ENCODE results near the gene CTIF. TPM values are rescaled to one million over a fixed set of nuclear protein-coding genes. Genes with fewer than 3 reads are reported as not detected.

The CTIF gene
- total RNA-seq, 1 donor from 2014 or later = 4.2 TPM

- intact Hi-C loops (cut with micrococcal nuclease) = no loop called here
Measured at GRCh38 chr18:48875314-48875941, 336.6 kb downstream of the CTIF start.

DNA sequence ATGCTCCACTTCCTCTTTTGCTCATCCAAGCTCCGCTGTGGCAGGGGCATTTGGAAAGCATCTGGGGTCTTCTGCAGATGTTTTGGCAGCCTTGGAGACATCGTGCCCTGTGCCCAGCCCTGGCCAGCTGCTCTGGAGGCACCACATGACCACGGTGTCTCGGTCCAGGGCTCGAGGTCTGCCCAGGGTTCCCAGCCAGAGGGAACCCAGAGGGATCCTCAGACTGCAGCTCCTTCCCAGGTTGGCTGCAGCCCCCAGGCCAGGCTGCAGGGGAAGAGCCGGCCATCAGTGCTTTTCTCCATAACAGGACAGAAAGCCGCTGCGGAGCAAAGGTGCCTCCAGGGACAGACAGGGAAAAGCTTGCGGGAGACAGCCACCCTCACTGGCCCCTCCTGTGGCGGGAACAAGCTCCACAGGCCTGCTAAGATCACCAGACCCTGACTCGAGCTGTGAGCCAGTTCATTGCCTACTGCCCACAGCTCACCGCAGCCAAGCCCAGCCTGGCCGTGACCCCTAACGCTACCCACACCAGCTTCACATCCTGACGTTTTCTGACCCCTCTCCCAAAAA lies 337.2 kb downstream of the CTIF start:
- intact Hi-C loops (cut with micrococcal nuclease) = no loop called here

DNA sequence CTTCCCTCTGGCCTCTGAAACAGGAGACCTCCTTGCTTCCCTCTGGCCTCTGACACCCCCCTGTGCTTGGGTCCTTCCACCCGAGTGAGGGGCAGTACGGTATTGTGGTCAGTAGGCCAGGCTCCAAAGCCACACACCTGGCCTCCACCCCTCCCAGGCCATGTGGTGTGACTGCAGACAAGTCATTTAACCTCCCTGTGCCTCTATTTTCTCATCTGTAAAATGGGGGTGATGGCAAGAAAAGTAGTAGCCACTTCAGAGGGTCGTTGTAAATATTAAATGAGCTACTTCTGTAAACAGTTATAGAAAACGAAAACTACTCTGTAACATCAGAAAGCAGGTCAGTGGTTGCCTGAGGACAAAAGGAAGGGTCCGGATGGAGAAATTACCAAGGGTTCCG lies 337.8 kb downstream of the CTIF start:
- intact Hi-C loops (cut with micrococcal nuclease) = no loop called here

- intact Hi-C loops (cut with micrococcal nuclease) = no loop called here
Measured at GRCh38 chr18:48877941-48878340, 339.1 kb downstream of the CTIF start.

- intact Hi-C loops (cut with micrococcal nuclease) = no loop called here
Measured at GRCh38 chr18:48878471-48878870, 339.6 kb downstream of the CTIF start.

DNA sequence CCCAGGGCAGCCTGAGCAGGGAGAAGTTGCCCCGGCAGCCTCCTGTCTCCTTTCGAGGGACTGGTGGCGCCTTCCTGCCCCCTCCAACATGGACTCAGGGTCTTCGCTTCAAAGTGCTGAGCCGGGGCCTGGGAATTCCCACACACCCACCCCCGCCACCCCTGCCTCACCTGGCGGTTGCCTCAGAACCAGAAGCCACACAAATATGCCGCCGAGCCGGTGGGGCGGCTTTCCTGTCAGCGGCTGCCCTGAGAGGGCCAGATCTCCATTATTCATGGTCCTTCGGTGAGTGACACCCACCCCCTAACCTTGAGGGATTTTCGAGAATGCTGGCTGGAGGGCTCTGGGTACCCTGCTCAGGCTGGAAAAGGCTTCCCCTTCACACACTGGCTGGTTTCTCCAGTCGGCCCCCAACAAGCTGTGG lies 340.2 kb downstream of the CTIF start:
- intact Hi-C loops (cut with micrococcal nuclease) = no loop called here

GRCh38 chr18:48880931-48881330 lies 342.1 kb downstream of the CTIF start:
- intact Hi-C loops (cut with micrococcal nuclease) = no loop called here

DNA sequence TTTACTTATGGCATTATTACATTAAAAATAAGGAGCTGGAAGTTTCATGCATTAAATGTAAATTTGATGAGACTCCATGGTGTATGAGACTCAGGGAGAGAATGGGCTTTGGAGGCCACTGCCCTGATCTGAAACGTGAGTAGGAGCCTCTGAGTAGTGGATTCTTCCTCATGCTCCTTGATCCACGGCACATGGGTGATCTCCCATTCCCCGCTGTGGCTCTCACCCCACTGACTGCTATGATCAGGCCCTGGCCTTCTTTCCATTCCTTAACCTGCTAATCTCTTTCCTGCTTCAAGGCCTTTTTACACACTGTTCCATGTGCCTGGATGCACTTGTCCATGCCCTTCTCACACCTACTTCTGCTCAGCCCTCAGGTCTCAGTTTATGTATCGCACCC lies 343.5 kb downstream of the CTIF start:
- intact Hi-C loops (cut with micrococcal nuclease) = no loop called here

- intact Hi-C loops (cut with micrococcal nuclease) = no loop called here
Measured at GRCh38 chr18:48884306-48884705, 345.5 kb downstream of the CTIF start.

- intact Hi-C loops (cut with micrococcal nuclease) = no loop called here
Measured at GRCh38 chr18:48884771-48885170, 345.9 kb downstream of the CTIF start.

- intact Hi-C loops (cut with micrococcal nuclease) = no loop called here
Measured at GRCh38 chr18:48885266-48885923, 346.6 kb downstream of the CTIF start.

- intact Hi-C loops (cut with micrococcal nuclease) = no loop called here
Measured at GRCh38 chr18:48885924-48886400, 347.1 kb downstream of the CTIF start.

DNA sequence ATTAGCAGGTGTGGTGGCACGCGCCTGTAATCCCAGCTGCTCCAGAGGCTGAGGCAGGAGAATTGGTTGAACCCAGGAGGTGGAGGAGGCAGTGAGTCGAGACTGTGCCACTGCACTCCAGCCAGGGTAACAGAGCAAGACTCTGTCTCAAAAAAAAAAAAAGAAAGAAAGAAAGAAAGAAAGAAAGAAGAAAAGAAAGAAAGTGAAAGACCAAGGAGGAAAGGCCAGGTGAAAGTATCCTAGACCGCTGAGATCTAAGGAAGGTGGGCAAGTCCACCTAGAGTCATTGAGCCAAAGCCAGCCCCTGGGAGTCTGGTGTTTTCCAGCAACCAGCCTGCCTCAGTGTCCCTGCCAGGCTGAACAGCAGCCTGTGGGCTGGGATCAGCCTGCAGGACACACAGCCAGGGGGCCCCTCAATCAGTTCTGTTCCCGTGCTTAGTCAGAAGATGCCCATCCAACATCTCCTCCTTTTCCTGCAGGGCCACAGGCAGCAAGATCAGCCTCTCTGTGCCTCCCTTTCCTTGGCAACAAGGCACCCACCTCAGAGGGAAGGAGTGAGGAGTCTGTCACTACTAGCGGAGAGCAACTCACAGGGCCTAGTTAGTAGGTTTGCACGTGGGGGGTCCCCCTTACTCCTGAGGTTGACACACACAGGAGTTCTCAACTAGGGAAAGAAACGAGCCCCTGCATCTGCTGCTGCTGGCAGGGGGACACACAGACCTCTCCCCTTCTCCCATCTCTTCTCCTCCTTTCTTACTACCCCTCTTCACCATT lies 347.9 kb downstream of the CTIF start:
- intact Hi-C loops (cut with micrococcal nuclease) = no loop called here

GRCh38 chr18:48887294-48887904 lies 348.6 kb downstream of the CTIF start:
- intact Hi-C loops (cut with micrococcal nuclease) = no loop called here

- intact Hi-C loops (cut with micrococcal nuclease) = no loop called here
Measured at GRCh38 chr18:48887905-48888772, 349.3 kb downstream of the CTIF start.

DNA sequence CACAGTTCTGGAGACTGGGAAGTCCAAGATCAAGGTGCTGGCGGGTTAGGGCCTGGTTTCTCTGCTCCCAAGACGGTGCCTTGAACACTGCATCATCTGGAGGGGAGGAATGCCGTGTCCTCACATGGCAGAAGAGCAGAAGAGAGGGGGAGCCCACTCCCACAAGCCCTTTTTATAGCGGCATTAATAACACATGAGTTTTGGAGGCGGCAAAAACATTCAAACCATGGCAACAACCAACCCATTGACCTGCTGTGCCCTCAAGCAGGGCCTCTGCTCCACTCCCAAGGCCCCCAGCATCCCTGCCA lies 349.9 kb downstream of the CTIF start:
- intact Hi-C loops (cut with micrococcal nuclease) = no loop called here

DNA sequence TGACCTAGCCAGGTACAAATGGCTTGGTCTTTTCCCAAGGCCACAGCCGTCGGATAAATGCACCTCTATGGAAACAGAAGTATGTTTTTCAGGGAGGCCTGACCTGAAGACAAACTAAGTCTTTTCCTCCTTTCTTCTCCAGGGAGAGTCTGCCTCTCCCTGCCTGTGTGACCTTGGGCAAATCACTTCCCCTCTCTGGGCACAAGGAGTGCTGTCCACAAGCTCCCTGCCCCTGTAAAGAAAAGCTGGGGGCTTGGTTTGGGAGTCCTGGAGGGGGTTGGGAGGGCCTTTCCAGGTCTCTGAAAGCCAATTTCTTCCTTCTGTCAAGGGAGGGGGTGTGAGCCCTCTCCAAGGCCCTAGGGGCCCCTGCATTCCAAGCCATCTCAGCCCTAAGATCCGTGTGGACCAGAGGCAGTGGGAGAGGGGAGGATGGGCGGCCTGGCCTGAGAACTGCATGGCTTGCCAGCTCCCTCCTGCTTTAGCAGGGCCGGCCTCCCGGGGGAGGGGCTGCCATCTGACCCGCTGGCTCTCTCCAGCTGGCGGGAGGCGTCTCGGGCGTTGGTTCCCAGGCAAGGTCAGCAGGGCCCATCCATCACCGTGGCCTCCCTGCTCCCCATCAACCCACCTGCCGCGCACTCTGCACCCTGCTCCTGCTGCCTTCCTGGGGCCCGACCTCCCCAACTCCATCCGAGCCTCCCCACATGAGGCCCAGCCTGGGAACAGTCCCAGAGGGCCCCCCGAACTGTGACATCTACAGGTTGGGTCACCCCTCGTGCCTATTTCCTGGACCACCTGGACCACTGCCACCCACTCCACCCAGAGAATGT lies 350.5 kb downstream of the CTIF start:
- intact Hi-C loops (cut with micrococcal nuclease) = no loop called here

- intact Hi-C loops (cut with micrococcal nuclease) = no loop called here
Measured at GRCh38 chr18:48889981-48890762, 351.3 kb downstream of the CTIF start.

DNA sequence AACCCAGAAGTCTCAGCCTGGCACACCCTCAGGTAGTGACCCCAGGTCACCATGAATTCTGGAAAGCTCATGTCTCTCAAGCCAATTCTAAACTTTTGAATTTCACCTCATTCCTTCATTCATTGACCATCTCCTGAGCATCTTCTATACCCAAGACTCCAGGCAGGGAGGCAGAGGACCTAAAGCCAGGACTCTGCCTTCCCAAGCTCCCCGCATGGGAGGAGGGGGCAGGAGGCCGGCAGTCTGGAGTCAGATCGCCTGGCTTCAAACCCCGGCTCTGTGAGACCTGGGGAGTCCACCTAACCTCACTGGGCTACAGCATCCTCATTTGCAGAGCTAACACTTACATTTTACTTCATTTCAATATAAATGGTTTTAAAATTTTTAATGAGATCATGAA lies 352.9 kb downstream of the CTIF start:
- intact Hi-C loops (cut with micrococcal nuclease) = no loop called here
